HepG2 (cell line): ENCODE results near the gene CFAP119. TPM values are rescaled to one million over a fixed set of nuclear protein-coding genes. Genes with fewer than 3 reads are reported as not detected.

ENCODE experiments used
- CCDC6 ChIP-seq: sonication (generic); formaldehyde crosslinking; IDR thresholded peaks from 2 replicates; pipeline ENCODE4 v1.8.1; 2022; ENCODE audit warnings: mild to moderate bottlenecking, missing genetic modification reagents, moderate library complexity
- KLF15 ChIP-seq: sonication (generic); formaldehyde crosslinking; IDR thresholded peaks from 2 replicates; pipeline ENCODE4 v1.8.1; 2023; ENCODE audit warnings: borderline replicate concordance, mild to moderate bottlenecking, inconsistent platforms, missing genetic modification reagents, mixed read lengths
- MAFG ChIP-seq: sonication (generic); formaldehyde crosslinking; IDR thresholded peaks from 2 replicates; pipeline ENCODE4 v1.5.1; 2020; ENCODE audit warnings: mild to moderate bottlenecking, missing genetic modification reagents
- NR2C2 ChIP-seq: sonication (generic); formaldehyde crosslinking; IDR thresholded peaks from 2 replicates; pipeline ENCODE4 v1.4.0; 2020; ENCODE audit warnings: missing genetic modification reagents, mild to moderate bottlenecking, moderate library complexity, borderline replicate concordance
- PAX8 ChIP-seq: sonication (generic); formaldehyde crosslinking; IDR thresholded peaks from 2 replicates; pipeline ENCODE4 v1.8.0; 2022; ENCODE audit warnings: mild to moderate bottlenecking, missing genetic modification reagents, borderline replicate concordance
- PRPF4 ChIP-seq: fragments of 200-400 bp; formaldehyde crosslinking; IDR thresholded peaks from 2 replicates; pipeline ENCODE4 v1.6.1; 2016; ENCODE audit warnings: low read length, low read depth; ENCODE audit not compliant: poor library complexity, severe bottlenecking
- RBFOX2 ChIP-seq: fragments of 200-400 bp; formaldehyde crosslinking; IDR thresholded peaks from 2 replicates; pipeline ENCODE4 v1.6.1; 2017; ENCODE audit warnings: low read depth, mild to moderate bottlenecking, low read length
- RBM22 ChIP-seq: fragments of 200-400 bp; formaldehyde crosslinking; optimal IDR thresholded peaks from 2 replicates; pipeline ENCODE3; 2017; ENCODE audit warnings: mild to moderate bottlenecking, low read length, moderate library complexity
- RELA ChIP-seq: sonication (generic); formaldehyde crosslinking; IDR thresholded peaks from 2 replicates; pipeline ENCODE4 v1.4.0; 2020; ENCODE audit warnings: missing genetic modification reagents
- SALL2 ChIP-seq: sonication (generic); formaldehyde crosslinking; IDR thresholded peaks from 2 replicates; pipeline ENCODE4 v1.8.1; 2023; ENCODE audit warnings: mild to moderate bottlenecking, missing genetic modification reagents, inconsistent platforms
- YEATS4 ChIP-seq: sonication (generic); formaldehyde crosslinking; IDR thresholded peaks from 2 replicates; pipeline ENCODE4 v1.4.0; 2020; ENCODE audit warnings: missing genetic modification reagents, borderline replicate concordance
- ZNF382 ChIP-seq: sonication (generic); formaldehyde crosslinking; IDR thresholded peaks from 2 replicates; pipeline ENCODE4 v1.5.0; 2020; ENCODE audit warnings: missing genetic modification reagents, mild to moderate bottlenecking, borderline replicate concordance
- ZNF468 ChIP-seq: sonication (generic); formaldehyde crosslinking; IDR thresholded peaks from 2 replicates; pipeline ENCODE4 v1.8.0; 2022; ENCODE audit warnings: mild to moderate bottlenecking, moderate library complexity, missing genetic modification reagents
- ZNF598 ChIP-seq: sonication (generic); formaldehyde crosslinking; IDR thresholded peaks from 2 replicates; pipeline ENCODE4 v1.5.1; 2020; ENCODE audit warnings: mild to moderate bottlenecking, missing genetic modification reagents, borderline replicate concordance
- ZSCAN21 ChIP-seq: sonication (generic); formaldehyde crosslinking; IDR thresholded peaks from 2 replicates; pipeline ENCODE4 v1.8.0; 2022; ENCODE audit warnings: mild to moderate bottlenecking, missing genetic modification reagents, moderate library complexity, borderline replicate concordance
- polyA plus RNA-seq, 8 experiments: library from polyadenylated mRNA; depleted of rRNA in 3 of 8; stranded (reverse) in 7 of 8; unstranded in 1 of 8; fragments of >200 nt; fragmentation: Illumina TruSeq in 4 of 8; extraction: Trizol in 4 of 8; gene quantifications; 2 replicates each; pipeline versions ENCODE4 v1.2.1 to v1.2.3, GENCODE V29; 2011 to 2016; ENCODE audit warnings: low read depth in 4 of 8, missing spikeins in 1 of 8, mixed read lengths in 1 of 8; ENCODE audit not compliant: insufficient read depth in 1 of 8
- total RNA-seq, 5 experiments: library from RNA; depleted of rRNA; stranded (reverse); fragments of >200 nt; fragmentation: Illumina TruSeq; extraction: Trizol; gene quantifications; 2 replicates each; pipeline ENCODE4 v1.2.3, GENCODE V29; 2016; ENCODE audit warnings: low read depth in 1 of 5
- TF ChIP-seq, protein P1 (sequence below): sonication (generic); formaldehyde crosslinking; IDR thresholded peaks from 2 replicates; pipeline ENCODE4 v1.8.1; 2023; ENCODE audit warnings: mild to moderate bottlenecking, missing genetic modification reagents
- TF ChIP-seq, protein P2 (sequence below): IDR thresholded peaks from 2 replicates; pipeline ENCODE4 v1.6.1; 2016; ENCODE audit warnings: mild to moderate bottlenecking
- TF ChIP-seq, protein P3 (sequence below): sonication (generic); formaldehyde crosslinking; IDR thresholded peaks from 2 replicates; pipeline ENCODE4 v1.4.0; 2020; ENCODE audit warnings: missing genetic modification reagents, borderline replicate concordance
- TF ChIP-seq, protein P4 (sequence below): sonication (generic); formaldehyde crosslinking; IDR thresholded peaks from 2 replicates; pipeline ENCODE4 v1.4.0; 2020; ENCODE audit warnings: missing genetic modification reagents

Gene CFAP119
- total and polyA plus RNA-seq, 2 of the 13 experiments (the other 11 are each of a cell fraction or from before 2014, with no cell fraction given), result 6.4 TPM

DNA sequence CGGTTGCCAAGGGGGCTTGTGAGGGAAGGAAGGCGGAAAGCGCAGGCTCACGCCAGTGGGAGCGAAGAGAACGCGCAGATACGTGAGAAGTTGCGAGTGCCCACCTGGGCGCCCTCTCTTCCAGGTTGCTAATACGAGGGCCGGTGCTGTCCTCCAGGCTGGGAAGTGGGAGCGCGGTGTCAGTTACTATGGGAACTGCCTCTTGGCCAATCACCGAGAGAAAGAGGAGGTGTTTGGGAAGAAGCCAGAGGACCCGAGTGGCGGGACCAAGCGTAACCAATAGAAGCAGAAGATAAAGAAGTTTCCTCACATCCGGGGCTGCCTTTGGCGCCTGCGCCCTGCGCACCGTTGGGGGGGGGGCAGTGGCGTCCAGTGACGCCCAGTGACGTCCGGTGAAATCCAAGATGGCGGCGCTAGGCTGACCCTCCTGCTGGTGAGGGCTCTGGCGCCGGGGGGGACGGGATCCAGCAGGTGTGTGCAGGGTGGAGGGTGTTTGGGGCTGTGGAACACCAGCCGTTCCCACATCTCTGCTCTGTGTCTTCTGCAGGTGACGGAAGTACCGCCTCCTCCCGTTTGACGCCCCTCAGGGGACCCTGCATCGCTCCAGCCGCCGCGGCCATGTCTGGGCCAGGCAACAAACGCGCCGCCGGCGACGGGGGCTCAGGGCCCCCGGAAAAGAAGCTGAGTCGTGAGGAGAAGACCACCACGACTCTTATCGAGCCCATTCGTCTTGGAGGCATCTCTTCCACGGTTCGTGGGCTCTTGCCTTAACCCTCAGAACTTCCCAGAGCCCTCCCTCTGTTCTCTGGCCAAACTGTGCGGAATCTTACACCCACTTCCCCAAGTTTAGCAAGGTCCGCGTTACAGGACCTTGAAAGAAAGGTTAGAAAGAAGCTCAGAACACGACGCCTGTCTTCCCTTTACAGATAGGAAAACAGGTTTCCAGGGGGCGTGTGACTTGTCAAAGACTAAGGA, at the start of gene CFAP119, which contains the start of gene RNF40 (continued):
- TF ChIP-seq, protein P1, sequence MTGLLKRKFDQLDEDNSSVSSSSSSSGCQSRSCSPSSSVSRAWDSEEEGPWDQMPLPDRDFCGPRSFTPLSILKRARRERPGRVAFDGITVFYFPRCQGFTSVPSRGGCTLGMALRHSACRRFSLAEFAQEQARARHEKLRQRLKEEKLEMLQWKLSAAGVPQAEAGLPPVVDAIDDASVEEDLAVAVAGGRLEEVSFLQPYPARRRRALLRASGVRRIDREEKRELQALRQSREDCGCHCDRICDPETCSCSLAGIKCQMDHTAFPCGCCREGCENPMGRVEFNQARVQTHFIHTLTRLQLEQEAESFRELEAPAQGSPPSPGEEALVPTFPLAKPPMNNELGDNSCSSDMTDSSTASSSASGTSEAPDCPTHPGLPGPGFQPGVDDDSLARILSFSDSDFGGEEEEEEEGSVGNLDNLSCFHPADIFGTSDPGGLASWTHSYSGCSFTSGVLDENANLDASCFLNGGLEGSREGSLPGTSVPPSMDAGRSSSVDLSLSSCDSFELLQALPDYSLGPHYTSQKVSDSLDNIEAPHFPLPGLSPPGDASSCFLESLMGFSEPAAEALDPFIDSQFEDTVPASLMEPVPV (CRISPR knock-in tag), result peak; percentile 90; the same call in 1 of the 2 replicates
- TF ChIP-seq RBM22 (peak; percentile 95), YEATS4 (CRISPR knock-in tag) (peak; percentile 80), RELA (CRISPR knock-in tag) (peak; percentile 78; the same call in 1 of the 2 replicates), MAFG (no peak), KLF15 (CRISPR knock-in tag) (0 out of 2 replicates have a peak, but pooled peaks have one; percentile 28), RBFOX2 (peak; percentile 88), ZNF598 (peak; percentile 66; the same call in 1 of the 2 replicates), ZNF468 (CRISPR knock-in tag) (no peak), ZNF382 (CRISPR knock-in tag) (no peak), PRPF4 (no peak), ZSCAN21 (no peak; the same call in 1 of the 2 replicates), CCDC6 (CRISPR knock-in tag) (peak; percentile 89; the same call in 1 of the 2 replicates), PAX8 (CRISPR knock-in tag) (no peak), SALL2 (CRISPR knock-in tag) (peak; percentile 74; the same call in 1 of the 2 replicates), NR2C2 (CRISPR knock-in tag) (peak; percentile 59)
- TF ChIP-seq, protein P2, sequence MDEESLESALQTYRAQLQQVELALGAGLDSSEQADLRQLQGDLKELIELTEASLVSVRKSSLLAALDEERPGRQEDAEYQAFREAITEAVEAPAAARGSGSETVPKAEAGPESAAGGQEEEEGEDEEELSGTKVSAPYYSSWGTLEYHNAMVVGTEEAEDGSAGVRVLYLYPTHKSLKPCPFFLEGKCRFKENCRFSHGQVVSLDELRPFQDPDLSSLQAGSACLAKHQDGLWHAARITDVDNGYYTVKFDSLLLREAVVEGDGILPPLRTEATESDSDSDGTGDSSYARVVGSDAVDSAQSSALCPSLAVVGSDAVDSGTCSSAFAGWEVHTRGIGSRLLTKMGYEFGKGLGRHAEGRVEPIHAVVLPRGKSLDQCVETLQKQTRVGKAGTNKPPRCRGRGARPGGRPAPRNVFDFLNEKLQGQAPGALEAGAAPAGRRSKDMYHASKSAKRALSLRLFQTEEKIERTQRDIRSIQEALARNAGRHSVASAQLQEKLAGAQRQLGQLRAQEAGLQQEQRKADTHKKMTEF (CRISPR knock-in tag), result peak; percentile 84
- TF ChIP-seq, protein P3, sequence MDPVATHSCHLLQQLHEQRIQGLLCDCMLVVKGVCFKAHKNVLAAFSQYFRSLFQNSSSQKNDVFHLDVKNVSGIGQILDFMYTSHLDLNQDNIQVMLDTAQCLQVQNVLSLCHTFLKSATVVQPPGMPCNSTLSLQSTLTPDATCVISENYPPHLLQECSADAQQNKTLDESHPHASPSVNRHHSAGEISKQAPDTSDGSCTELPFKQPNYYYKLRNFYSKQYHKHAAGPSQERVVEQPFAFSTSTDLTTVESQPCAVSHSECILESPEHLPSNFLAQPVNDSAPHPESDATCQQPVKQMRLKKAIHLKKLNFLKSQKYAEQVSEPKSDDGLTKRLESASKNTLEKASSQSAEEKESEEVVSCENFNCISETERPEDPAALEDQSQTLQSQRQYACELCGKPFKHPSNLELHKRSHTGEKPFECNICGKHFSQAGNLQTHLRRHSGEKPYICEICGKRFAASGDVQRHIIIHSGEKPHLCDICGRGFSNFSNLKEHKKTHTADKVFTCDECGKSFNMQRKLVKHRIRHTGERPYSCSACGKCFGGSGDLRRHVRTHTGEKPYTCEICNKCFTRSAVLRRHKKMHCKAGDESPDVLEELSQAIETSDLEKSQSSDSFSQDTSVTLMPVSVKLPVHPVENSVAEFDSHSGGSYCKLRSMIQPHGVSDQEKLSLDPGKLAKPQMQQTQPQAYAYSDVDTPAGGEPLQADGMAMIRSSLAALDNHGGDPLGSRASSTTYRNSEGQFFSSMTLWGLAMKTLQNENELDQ (CRISPR knock-in tag), result 0 out of 2 replicates have a peak, but pooled peaks have one; percentile 65
- TF ChIP-seq, protein P4, sequence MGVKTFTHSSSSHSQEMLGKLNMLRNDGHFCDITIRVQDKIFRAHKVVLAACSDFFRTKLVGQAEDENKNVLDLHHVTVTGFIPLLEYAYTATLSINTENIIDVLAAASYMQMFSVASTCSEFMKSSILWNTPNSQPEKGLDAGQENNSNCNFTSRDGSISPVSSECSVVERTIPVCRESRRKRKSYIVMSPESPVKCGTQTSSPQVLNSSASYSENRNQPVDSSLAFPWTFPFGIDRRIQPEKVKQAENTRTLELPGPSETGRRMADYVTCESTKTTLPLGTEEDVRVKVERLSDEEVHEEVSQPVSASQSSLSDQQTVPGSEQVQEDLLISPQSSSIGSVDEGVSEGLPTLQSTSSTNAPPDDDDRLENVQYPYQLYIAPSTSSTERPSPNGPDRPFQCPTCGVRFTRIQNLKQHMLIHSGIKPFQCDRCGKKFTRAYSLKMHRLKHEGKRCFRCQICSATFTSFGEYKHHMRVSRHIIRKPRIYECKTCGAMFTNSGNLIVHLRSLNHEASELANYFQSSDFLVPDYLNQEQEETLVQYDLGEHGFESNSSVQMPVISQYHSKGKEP (CRISPR knock-in tag), result peak; percentile 68; the same call in 1 of the 2 replicates
